Measurements from ENCODE around the gene RIOK3. TPM values are rescaled to one million over a fixed set of nuclear protein-coding genes. Genes with fewer than 3 reads are reported as not detected.

RIOK3 gene
- polyA plus RNA-seq, 2 of the 4 experiments (the other 2 are of a cell fraction), result 25.3 to 43.3 TPM

- peak; percentile 42 to 77 for DNase-seq (ENCODE audit: low read depth in 1 of 2, low spot score in 1 of 2)
- WGBS (ENCODE audit: missing lambda C conversion rate), result 38% methylated on average over 17 of the region's 17 CpGs
- ChIA-PET POLR2A (interaction anchor here (0.6 kb wide), 1 partner anchor 66 kb away, joined by 3 read pairs; no protein-coding TSS in a partner anchor), CTCF (interaction anchor here (0.7 to 4.4 kb wide), 30 partner anchors 9 to 439 kb away, joined by 3 to 33 read pairs (median 3); no protein-coding TSS in a partner anchor)
- H3K4me2 ChIP-seq, result no peak overlapping the region
- no peak for TF ChIP-seq ZSCAN20 (CRISPR knock-in tag; IDR thresholded peaks at IDR 0.05)
- TF ChIP-seq SREBF2 (IDR thresholded peaks at IDR 0.05), result no peak
- peak; percentile 71 for TF ChIP-seq CTCF (IDR thresholded peaks at IDR 0.05)
- no peak for TF ChIP-seq TP53 (CRISPR knock-in tag; IDR thresholded peaks at IDR 0.05)
- no peak for TF ChIP-seq ZNF302 (CRISPR knock-in tag; IDR thresholded peaks at IDR 0.05)
- no peak for TF ChIP-seq FOSB (CRISPR knock-in tag; IDR thresholded peaks at IDR 0.05)
- no peak for TF ChIP-seq KDM1A (IDR thresholded peaks at IDR 0.05; ENCODE audit: low read depth)
- TF ChIP-seq HOXA7 (CRISPR knock-in tag; IDR thresholded peaks at IDR 0.05), result no peak
- TF ChIP-seq SMC3 (IDR thresholded peaks at IDR 0.05), result peak; percentile 69
- no peak for TF ChIP-seq FOSL2 (IDR thresholded peaks at IDR 0.05)
- no peak for TF ChIP-seq FOSL2 (CRISPR knock-in tag; IDR thresholded peaks at IDR 0.05)
- TF ChIP-seq ZFP36 (IDR thresholded peaks at IDR 0.05; ENCODE audit: borderline replicate concordance, partially characterized antibody), result no peak
- peak; percentile 59 to 73 for TF ChIP-seq RAD21 (conservative IDR thresholded peaks at IDR 0.05 in 1 of 2, IDR thresholded peaks at IDR 0.05 in 1 of 2)
- no peak for TF ChIP-seq MYC (IDR thresholded peaks at IDR 0.05; ENCODE audit: borderline replicate concordance, low read length)
- peak; percentile 98 to 99 for ATAC-seq
- no peak overlapping the region for H3K27ac ChIP-seq
- no peaks in the 10 kb centered on the region for H3K9me3 ChIP-seq
- FAIRE-seq, result no peak
- no peak overlapping the region for H3K4me3 ChIP-seq
- H3K4me1 ChIP-seq, result no peaks in the 10 kb centered on the region
Observed at GRCh38 chr18:23515911-23516546, 62.9 kb downstream of the RIOK3 start.

DNA sequence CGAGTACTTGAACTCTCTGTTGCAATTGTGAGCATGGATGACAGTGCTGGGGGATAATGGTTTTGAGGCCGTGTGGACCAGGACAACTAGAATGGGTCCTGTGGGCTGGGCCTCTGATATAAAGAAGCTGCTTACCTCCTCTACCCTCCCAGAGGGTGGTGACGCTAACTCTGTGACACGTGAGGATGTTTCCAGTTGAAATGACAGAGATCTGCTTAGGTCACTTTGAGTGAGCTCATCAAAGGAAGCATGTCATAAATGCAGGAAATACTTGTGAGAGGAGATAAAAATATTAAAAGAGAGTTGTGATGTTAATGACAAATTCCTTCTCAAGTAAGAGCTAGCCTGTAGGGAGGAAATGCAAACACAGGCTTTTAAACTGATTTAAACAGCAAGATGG is 66.6 kb downstream of the RIOK3 start:
- Histone ChIP-seq H3K4me3 (no peak overlapping the region), H3K4me1 (peaks cover 11% of the 10 kb centered on the region; the same call in 2 of the 3 replicates), H3K27ac (no peak overlapping the region), H3K9me3 (no peaks in the 10 kb centered on the region), H3K4me2 (no peak overlapping the region)
- FAIRE-seq, result no peak
- DNase-seq (ENCODE audit: low read depth in 1 of 2, low spot score in 1 of 2), result no peak
- ATAC-seq, result no peak
- 85% methylated on average over 4 of the region's 4 CpGs for WGBS (ENCODE audit: missing lambda C conversion rate)
- ChIA-PET CTCF (interaction anchor here (1.0 to 1.9 kb wide), 2 partner anchors 11 to 184 kb away, joined by 3 to 5 read pairs; no protein-coding TSS in a partner anchor), POLR2A (no interaction called here)
- TF ChIP-seq ELK1 (IDR thresholded peaks at IDR 0.05; ENCODE audit: low read depth, low read length) (no peak), RFX5 (IDR thresholded peaks at IDR 0.05) (no peak), EHF (CRISPR knock-in tag; IDR thresholded peaks at IDR 0.05) (no peak), RCOR1 (IDR thresholded peaks at IDR 0.05; ENCODE audit: low read depth, low read length) (no peak)

GRCh38 chr18:23521271-23521670 is 68.2 kb downstream of the RIOK3 start:
- H3K4me3 ChIP-seq, result no peak overlapping the region
- peaks cover 11% of the 10 kb centered on the region; the same call in 2 of the 3 replicates for H3K4me1 ChIP-seq
- no peaks in the 10 kb centered on the region for H3K9me3 ChIP-seq
- no peak overlapping the region for H3K27ac ChIP-seq
- WGBS (ENCODE audit: missing lambda C conversion rate), result 87% methylated on average over 7 of the region's 7 CpGs
- CTCF ChIA-PET, result no interaction called here
- ATAC-seq (no peak), FAIRE-seq (no peak), DNase-seq (ENCODE audit: low read depth in 1 of 2, low spot score in 1 of 2) (no peak)
- TF ChIP-seq NPAS2 (CRISPR knock-in tag; IDR thresholded peaks at IDR 0.05; ENCODE audit: borderline replicate concordance) (no peak), CHD4 (IDR thresholded peaks at IDR 0.05; ENCODE audit: borderline replicate concordance) (no peak), EHMT2 (IDR thresholded peaks at IDR 0.05; ENCODE audit: low read depth) (no peak), NFE2L2 (conservative IDR thresholded peaks at IDR 0.05; ENCODE audit: low read length) (no peak)
- POLR2A ChIA-PET, result no interaction called here
- no peak overlapping the region for H3K4me2 ChIP-seq

Measured in A549 (cell line).